OCI-LY7 (cell line): ENCODE data around the gene PTPRJ.

Experiments used
- CTCF ChIP-seq: fragments of 200-600 bp; sonication (generic); conservative IDR thresholded peaks from 2 replicates; pipeline ENCODE4 v1.5.1; 2014; ENCODE audit warnings: mild to moderate bottlenecking, antibody characterized with exemption, low read length, moderate library complexity, mixed read lengths
- EZH2phosphoT487 ChIP-seq: fragments of 200-600 bp; sonication (generic); IDR thresholded peaks from 2 replicates; pipeline ENCODE4 v1.6.1; 2018; ENCODE audit warnings: low read depth, borderline replicate concordance, mild to moderate bottlenecking, mixed run types, antibody characterized with exemption, low read length, moderate library complexity, mixed read lengths

DNA sequence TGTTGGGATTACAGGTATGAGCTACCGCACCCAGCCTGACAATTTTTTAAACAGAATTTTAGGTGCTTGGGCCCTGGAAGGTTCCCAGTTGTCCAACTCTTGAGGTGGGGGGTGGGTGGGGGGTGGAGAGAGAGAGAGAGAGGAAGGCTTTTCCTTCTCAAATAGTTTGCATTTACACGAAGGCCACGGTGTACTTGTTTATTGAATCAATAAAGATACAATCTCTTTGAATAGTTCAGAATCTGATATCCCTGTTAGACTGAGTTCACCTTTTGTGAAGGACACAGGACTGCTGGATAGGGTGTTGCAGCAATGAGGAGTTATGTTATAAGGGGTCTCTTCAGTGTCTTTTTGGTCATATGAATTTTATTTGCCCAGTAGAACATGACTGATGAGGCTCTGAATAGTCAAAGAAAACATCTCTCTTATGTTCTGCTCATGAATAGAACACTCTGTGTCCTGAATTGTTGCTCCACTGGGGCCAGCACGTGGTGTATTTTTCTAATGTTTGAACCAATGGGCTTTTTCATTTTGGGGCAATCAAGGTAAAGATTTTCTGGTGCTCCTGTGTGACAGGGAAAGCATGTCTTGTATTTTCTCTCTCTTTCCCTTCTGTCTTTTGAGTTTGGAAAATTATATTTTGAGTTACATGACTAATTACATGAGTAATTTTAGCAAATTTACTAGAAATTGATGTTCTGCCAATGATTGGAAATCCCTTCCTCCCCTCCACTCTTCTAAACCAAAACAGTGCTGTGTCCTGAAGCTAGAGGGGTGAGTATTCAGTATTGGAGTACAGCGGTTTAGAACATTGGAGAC, 61.7 kb downstream of the PTPRJ start:
- no peak for TF ChIP-seq CTCF
- TF ChIP-seq EZH2phosphoT487, result no peak
